NOMO-1 treated with DMSO at 0.1 percent for 48 hours (cell line): Measurements from ENCODE around the gene TOMM40L.
A peak's percentile ranks its signal among the peaks of the same experiment; 100 is the strongest.
"Not testable (repeated sequence)": the region's sequence is repeated elsewhere in the genome, so short reads cannot be mapped to it uniquely, and the experiment has no call there.

Source experiments
- DNase-seq: peaks from one replicate; lab custom pipeline; 2025; ENCODE audit not compliant: unreplicated experiment; lab: John Stamatoyannopoulos, UW

Gene TOMM40L

GRCh38 chr1:161219078-161219892 is 6.6 kb upstream of the TOMM40L start:
- DNase-seq = no peak

GRCh38 chr1:161220002-161220401 is 5.9 kb upstream of the TOMM40L start:
- DNase-seq = no peak

- DNase-seq = no peak
Measured at GRCh38 chr1:161222175-161223019, 3.5 kb upstream of the TOMM40L start.

DNA sequence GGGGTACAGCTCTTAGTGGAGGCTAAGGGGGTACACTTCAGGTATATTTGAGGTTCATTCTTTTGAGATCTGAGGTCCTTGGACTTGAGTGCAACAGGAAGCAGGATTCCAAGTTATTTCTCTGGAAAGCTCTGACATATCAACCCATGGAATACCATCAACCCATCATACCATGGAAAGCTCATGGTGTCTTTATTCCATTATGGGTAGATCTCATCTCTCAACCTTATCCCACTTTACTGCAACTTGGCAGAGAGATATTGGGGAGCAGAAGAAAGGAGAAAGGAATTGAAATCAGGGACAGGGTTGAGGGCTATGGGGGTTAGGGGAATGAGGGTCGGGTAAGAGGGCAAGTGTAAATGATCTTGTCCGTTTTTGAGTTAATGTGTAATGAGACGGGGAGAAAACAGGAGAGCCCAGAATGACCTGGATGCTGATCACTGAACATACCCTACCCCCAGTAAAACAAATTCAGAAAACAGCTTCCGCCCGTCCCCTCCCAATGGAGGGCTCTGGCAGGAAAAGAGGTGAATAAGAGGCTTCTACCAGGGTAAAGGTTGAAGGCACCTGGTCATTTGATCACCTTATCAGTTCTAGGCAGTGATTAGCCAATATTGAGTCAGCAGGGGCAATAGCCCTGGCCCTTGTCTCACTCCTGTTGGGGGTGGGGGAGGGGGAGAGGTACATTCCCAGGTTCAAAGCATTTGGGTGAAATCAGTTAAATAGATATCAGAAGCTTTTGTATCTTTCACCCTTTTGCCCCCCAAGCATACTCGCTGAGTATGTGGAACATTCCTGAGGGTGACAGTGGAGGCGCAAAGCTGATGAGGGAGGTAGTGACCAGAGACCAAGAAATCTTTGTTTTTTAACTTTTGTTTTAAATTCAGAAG is 1.8 kb upstream of the TOMM40L start:
- no peak for DNase-seq

DNA sequence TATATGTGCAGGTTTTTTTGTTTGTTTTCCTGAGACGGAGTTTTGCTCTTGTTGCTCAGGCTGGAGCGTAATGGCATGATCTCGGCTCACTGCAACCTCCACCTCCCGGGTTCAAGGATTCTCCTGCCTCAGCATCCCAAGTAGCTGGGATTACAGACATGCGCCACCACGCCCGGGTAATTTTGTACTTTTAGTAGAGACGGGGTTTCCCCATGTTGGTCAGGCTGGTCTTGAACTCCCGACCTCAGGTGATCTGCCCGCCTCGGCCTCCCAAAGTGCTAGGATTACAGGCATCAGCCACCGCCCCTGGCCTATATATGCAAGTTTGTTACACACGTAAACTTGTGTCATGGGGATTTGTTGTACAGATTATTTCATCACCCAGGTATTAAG is 1.2 kb upstream of the TOMM40L start:
- not testable (repeated sequence) for DNase-seq

GRCh38 chr1:161225178-161225533 is 704 bp upstream of the TOMM40L start:
- peak; percentile 59 for DNase-seq

DNA sequence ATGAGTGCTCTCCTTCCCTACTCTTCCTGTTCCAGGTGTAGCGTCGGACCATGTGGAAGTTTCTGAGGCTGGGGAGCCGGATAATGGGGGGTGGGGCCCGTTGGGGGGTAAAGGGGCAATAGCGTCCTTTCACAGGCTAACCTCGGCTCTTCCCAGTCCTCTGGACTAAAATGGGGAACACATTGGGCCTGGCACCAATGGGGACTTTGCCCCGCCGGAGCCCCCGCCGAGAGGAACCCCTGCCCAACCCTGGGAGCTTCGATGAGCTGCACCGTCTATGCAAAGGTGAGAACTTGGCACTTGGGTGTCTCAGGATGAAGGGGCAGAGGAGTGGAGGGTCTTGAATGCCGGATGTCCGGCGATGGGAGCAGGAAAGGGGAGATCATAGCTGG is 456 bp downstream of the TOMM40L start:
- no peak for DNase-seq

GRCh38 chr1:161226759-161227158 is 899 bp downstream of the TOMM40L start:
- DNase-seq = no peak

- DNase-seq = peak; percentile 90
Measured at GRCh38 chr1:161227196-161227871, 1.5 kb downstream of the TOMM40L start.

DNA sequence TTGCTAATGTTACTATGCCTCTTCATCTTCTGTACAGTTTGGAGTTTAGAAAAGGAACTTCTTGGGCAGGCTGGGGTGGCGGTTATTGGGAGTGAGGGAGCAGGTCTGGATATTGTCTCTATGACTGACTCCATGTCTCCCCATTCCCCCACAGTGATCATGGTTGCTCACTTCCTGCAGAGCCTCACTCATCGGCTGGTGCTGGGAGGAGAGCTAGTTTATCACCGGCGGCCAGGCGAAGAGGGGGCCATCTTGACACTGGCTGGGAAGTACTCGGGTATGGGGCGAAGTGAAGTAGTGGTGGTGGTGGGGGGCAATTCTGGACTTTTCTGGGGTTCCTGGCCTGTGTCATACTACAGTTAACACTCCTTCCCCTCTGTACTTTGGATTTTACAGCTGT is 2.2 kb downstream of the TOMM40L start:
- no peak for DNase-seq

DNA sequence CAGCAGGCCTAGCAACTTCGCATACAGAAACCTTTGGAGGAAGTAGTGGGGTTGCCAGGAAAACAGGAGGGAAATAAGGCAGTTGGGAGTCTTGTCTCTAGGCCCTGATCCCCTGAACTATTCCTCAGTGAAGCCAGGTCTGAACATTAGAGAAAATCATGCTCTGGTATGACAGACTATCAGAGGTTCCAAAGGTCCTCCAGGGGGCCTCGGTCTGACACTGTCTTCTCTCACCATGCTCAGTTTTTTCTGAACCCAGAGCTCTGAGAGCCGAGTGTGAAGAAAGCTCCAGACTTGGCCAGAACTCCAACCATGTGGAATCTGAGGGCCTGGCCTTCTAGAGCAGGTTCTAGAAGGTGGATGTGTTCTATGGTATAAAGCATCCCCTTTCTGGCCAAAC is 4.0 kb downstream of the TOMM40L start:
- no peak for DNase-seq

- DNase-seq = no peak
Measured at GRCh38 chr1:161230762-161231161, 4.9 kb downstream of the TOMM40L start.

DNA sequence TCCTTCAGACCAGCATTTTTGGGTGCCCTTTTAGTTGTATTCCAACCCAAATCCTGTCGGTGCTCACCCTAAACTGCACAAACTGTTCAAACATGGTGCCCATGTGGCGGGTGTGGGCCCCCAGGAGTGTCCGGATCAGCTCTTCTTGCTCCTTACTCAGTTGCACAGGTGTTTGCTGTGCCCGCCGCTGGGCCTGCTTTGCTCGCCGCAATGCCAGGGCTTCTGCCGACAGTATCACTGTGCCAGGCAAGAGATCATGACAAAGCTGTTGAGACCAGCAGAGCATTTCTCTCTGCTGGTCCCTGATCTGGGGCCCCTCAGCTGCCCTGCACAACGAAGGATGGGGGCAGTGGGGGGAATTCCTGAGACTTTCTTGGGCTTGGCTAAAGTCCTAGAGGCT is 7.2 kb downstream of the TOMM40L start:
- no peak for DNase-seq

DNA sequence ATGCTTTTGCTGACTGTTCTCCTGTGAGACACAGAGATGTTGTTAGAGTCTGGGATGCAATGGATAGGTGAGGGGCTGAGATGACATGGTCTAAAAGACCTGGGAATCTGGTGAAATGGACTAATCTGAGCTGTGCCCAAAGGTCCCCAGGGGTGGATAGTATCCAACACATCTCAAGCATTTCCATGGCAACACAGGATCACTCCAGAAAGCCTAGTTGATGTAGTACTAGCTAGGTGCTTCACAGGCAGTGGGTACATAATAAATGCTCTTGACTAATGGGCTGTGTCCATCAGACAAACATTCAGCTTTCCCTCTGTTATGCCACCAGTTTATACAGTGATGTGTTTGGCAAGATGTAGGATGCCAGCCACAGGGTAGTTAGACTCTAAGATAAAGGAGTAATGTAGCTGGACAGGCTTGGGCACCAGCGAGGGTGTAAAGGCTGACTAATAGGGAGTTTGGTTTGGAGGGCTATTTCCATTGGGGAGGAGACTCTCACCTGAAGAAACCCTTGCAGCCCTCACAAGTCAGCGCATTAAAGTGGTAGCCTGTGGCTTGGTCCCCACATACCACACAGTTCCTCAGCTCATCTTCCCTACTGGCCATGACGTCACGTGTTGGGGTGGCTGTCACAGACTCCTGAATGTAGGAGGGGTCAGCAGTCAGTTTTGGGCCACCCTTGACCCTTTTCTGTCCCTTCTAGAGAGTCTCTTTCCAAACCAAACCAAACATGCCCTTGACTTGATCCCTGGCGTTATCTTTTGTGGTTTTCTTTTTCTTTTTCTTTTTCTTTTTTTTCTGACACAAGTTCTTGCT is 10.3 kb downstream of the TOMM40L start:
- DNase-seq = no peak

DNA sequence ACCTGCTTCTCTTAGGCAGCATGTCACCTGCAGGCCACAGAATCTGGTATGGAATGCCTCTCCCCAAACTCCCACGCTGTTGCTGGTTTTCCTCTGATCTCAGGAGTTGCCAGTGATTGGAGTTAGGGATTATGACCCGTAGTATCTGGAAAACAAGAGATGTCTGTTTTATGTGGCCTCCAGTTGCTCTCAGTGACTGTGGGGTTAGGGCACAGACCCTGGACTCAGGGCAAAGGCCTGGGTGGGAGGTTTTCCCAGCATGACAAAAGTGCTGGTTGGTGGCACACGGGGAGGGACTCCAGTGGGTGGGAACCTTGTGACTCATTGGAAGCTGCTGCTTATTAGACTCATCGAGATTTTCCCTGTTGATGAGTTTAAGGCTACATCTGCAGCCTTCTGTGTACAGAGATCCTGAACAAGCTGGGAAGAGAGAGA is 12.2 kb downstream of the TOMM40L start, which contains the start of gene NR1I3:
Gene NR1I3 (minus strand): TSS at position 165 of the 435 bp plus-strand sequence. CDS start 1,638 bp downstream, outside the sequence.
- no peak for DNase-seq

DNA sequence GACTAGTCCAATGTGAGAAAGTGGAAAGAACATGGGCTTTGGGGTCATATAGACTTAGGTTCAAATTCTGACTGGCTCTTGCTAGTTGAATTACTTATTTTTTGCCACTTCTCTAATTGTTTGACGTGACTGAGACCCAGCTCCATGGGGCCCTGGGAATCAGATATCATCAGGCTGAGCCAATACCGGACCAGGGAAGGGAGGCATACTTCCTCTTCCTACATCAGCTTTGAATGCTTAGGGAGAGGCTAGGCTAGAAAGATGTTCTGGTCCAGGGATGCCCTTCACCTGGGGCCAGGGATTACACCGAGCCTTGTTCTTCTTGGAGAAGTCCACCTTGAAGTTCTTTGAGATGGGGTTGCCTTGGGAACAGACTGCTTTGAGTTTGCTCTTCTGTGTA is 15.8 kb downstream of the TOMM40L start:
- DNase-seq = peak; percentile 42

- peak; percentile 13 for DNase-seq
Measured at GRCh38 chr1:161242313-161242712, 16.5 kb downstream of the TOMM40L start.

- no peak for DNase-seq
Measured at GRCh38 chr1:161244888-161245287, 19.0 kb downstream of the TOMM40L start.

- not testable (repeated sequence) for DNase-seq
Measured at GRCh38 chr1:161250100-161250499, 24.2 kb downstream of the TOMM40L start.

GRCh38 chr1:161250829-161251228 is 25.0 kb downstream of the TOMM40L start:
- no peak for DNase-seq
